Measurements from ENCODE around the gene UNC93B1. TPM values are rescaled to one million over a fixed set of nuclear protein-coding genes. Genes with fewer than 3 reads are reported as not detected.

Gene UNC93B1
- total and polyA plus RNA-seq, 7 donors, result 1.9 to 5.9 (median 4.5) TPM

GRCh38 chr11:68008381-68009337, 4.8 kb upstream of the UNC93B1 start:
- H3K4me3 ChIP-seq, result no peak overlapping the region
- peaks cover 0 to under 1% (median 0%) of the 10 kb centered on the region in 3 donors for H3K27me3 ChIP-seq (ENCODE audit: insufficient read depth in 3 of 3, low read length in 2 of 3)
- no peaks in the 10 kb centered on the region for H3K36me3 ChIP-seq (ENCODE audit: insufficient read depth in 1 of 2, low read depth in 1 of 2)
- DNase-seq (no peak), ATAC-seq (no peak)
- H3K4me1 ChIP-seq, result peaks cover 16% of the 10 kb centered on the region
- no peaks in the 10 kb centered on the region for H3K9me3 ChIP-seq
- 44 to 67% (median 50%) methylated on average over 27 of the region's 27 CpGs for WGBS, 3 donors
- TF ChIP-seq, protein P1, sequence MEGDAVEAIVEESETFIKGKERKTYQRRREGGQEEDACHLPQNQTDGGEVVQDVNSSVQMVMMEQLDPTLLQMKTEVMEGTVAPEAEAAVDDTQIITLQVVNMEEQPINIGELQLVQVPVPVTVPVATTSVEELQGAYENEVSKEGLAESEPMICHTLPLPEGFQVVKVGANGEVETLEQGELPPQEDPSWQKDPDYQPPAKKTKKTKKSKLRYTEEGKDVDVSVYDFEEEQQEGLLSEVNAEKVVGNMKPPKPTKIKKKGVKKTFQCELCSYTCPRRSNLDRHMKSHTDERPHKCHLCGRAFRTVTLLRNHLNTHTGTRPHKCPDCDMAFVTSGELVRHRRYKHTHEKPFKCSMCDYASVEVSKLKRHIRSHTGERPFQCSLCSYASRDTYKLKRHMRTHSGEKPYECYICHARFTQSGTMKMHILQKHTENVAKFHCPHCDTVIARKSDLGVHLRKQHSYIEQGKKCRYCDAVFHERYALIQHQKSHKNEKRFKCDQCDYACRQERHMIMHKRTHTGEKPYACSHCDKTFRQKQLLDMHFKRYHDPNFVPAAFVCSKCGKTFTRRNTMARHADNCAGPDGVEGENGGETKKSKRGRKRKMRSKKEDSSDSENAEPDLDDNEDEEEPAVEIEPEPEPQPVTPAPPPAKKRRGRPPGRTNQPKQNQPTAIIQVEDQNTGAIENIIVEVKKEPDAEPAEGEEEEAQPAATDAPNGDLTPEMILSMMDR (IDR thresholded peaks at IDR 0.05), result no peak
- peak overlapping the region; percentile 81 for H3K27ac ChIP-seq
- intact Hi-C loops (cut with DNase I), result no loop called here

DNA sequence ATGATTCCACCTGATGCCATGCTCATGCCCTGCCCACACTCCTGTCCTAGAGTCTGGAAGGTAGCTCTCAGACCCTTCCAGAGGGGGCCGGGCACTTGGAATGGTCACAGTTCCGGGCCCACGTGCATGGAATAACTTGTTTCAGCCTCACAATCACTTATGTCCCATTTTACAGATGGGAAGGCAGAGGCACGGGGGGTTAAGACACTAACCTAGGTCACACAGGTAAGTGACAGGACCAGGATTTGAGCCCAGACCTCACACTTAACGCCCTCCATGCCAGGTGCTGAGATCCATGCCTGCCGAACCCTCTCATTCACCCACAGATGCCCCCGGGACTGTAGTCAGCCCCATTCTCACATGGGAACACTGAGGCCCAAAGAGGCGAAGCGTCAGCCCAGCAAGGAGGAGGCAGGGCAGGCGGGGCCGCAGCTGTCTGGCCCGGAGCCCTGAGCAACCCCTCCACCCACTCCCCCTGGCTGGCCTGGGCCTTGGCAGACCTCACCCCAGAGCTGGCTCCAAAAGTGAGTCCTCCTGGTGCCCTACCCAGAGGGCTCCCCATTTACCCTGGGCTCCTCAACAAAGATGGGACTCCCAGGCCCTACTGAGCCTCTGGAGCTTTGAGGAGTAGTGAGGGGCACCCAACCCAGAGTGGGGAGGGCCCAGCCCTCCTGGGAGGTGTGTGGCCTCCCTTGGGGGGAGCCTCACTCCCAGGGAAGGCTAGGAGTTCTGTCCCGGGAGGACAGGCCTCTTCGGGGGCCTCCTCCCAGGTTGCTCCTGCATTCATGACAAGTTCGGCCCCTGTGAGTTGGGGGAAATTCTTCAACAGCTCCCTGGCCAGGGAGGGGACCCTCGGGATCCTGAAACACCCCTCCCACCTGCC, 3.8 kb upstream of the UNC93B1 start:
- TF ChIP-seq, protein P1 (IDR thresholded peaks at IDR 0.05), result no peak
- Histone ChIP-seq H3K27me3 (ENCODE audit: insufficient read depth in 3 of 3, low read length in 2 of 3) (peaks cover 0 to 5% (median 4%) of the 10 kb centered on the region in 3 donors), H3K36me3 (ENCODE audit: insufficient read depth in 1 of 2, low read depth in 1 of 2) (no peaks in the 10 kb centered on the region), H3K4me3 (no peak overlapping the region), H3K4me1 (peaks cover 16% of the 10 kb centered on the region), H3K27ac (no peak overlapping the region), H3K9me3 (no peaks in the 10 kb centered on the region)
- 70 to 79% (median 76%) methylated on average over 14 to 16 of the region's 16 CpGs for WGBS, 3 donors
- ATAC-seq (no peak), DNase-seq (no peak)
- intact Hi-C loops (cut with DNase I), result no loop called here

DNA sequence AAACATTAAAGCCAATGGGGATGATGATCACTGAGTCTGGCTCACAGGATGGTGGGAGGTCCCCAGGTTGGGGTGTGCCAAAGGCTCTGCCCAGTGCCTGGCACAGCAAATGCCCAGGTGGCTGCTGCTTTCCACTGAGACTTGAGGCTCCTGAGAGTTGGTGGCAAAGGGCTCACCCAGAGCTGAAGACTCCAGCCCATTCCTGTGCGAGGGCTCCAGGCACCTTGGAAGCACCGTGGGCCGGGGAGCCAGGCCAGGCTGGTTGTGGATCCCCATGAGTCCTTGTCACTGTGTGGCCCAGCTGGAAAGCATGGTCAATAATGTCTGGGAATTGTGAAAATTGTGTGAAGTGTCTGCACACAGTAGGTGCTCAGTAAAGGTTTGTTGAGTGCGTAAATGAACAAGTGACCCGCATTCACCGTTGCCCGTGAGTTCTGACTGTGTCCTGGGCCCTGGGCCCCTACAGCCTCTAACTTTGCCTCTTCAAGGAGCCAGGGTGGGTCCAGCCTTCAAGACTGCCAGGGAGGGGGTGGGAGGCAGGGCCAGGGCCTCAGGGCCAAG, 2.8 kb upstream of the UNC93B1 start:
- no peaks in the 10 kb centered on the region for H3K9me3 ChIP-seq
- no peak overlapping the region for H3K4me3 ChIP-seq
- peaks cover 0 to 5% (median 4%) of the 10 kb centered on the region in 3 donors for H3K27me3 ChIP-seq (ENCODE audit: insufficient read depth in 3 of 3, low read length in 2 of 3)
- intact Hi-C loops (cut with DNase I), result no loop called here
- ATAC-seq (no peak), DNase-seq (peak in 1 of 2 donors; percentile 38)
- no peaks in the 10 kb centered on the region for H3K36me3 ChIP-seq (ENCODE audit: insufficient read depth in 1 of 2, low read depth in 1 of 2)
- TF ChIP-seq, protein P1 (IDR thresholded peaks at IDR 0.05), result no peak
- WGBS, 3 donors, result 96 to 100% (median 97%) methylated on average over 7 of the region's 7 CpGs
- peaks cover 16% of the 10 kb centered on the region for H3K4me1 ChIP-seq
- H3K27ac ChIP-seq, result no peak overlapping the region

DNA sequence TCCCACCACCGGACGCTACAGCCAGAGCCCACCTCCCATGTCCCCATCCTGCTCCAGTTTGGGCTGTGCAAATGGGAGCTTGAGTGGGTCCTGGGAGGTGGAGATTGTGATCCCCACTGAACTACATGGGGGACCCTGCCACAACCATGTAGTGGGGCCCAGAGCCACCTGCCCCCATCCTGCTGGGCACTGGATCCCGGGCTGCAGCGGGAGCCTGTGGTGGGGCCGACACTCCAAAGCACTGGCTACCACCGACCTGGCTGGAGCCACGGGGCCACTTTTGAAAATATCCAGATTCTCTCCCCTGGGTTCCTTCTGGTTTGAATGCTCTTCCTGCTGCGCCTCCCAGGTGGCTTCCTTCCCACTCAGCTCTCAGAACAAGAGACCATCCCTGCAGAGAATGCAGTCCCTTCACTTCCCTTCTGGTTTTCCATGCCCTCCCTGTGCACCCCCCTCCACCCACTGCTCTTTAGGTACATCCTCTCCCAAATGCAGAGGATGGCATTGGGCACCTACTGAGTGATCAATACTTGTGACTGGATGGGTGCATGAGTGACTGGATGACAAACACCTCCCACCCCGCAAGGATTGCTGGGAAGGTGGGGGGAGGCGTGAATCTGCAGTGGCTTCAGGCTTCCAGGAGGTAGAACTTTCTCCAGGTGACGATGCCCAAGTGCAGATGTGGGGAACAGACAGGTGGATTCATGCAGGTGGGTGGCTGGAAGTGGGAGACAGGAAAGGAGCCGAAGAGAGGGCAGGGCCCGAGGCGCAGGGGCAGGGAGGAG, 846 bp upstream of the UNC93B1 start:
- 65 to 75% (median 72%) methylated on average over 14 of the region's 14 CpGs for WGBS, 3 donors
- intact Hi-C loops (cut with DNase I), result no loop called here
- H3K36me3 ChIP-seq (ENCODE audit: insufficient read depth in 1 of 2, low read depth in 1 of 2), result no peaks in the 10 kb centered on the region
- ATAC-seq (no peak), DNase-seq (no peak)
- peaks cover 0 to 5% (median 4%) of the 10 kb centered on the region in 3 donors for H3K27me3 ChIP-seq (ENCODE audit: insufficient read depth in 3 of 3, low read length in 2 of 3)
- TF ChIP-seq, protein P1 (IDR thresholded peaks at IDR 0.05), result no peak
- peak overlapping the region; percentile 68 for H3K4me3 ChIP-seq
- peaks cover 2% of the 10 kb centered on the region for H3K4me1 ChIP-seq
- H3K27ac ChIP-seq, result no peak overlapping the region
- no peaks in the 10 kb centered on the region for H3K9me3 ChIP-seq

Data from psoas muscle (tissue), 8 donors.